GM18873 (cell line): Measurements from ENCODE around the gene WBP2.
"Not testable (repeated sequence)": the region's sequence is repeated elsewhere in the genome, so short reads cannot be mapped to it uniquely, and the experiment has no call there.

Experiments used
- ATAC-seq: cut with Tn5 transposase; IDR thresholded peaks from one replicate; pipeline ENCODE4 v1.9.1; 2021; ENCODE audit warnings: mild to moderate bottlenecking, moderate library complexity, moderate number of reproducible peaks; ENCODE audit not compliant: unreplicated experiment, low FRiP score

Gene WBP2

DNA sequence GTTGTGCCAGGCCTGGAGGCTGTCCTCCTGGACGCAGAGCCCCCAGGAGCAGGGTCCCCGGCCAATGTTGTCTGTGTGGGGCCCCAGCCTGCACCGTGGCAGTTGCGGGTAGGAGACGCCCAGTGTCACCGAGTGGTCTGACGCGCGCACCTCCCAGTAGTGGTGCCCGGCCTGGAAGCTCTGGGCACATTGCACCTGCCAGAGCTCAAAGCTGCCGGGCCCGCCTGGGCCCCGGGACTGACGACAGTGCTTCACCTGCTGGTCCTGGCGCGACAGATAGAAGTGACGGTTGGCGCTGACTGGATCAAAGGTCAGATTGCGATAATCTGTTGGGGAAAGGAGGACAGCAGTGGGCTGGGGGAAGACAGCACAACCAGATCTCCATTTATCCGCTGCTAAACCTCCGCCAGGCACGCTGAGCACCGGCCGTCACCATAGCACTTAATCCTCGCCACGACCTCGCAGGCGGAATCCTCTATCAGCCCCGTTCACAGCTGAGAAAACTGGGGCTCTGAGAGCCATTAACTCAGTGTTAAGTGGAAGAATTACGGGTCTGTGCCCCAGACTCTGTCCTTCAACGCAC is 36.0 kb upstream of the WBP2 start:
- no peak for ATAC-seq

GRCh38 chr17:75889454-75889853 is 34.3 kb upstream of the WBP2 start:
- ATAC-seq = no peak

- ATAC-seq = no peak
Measured at GRCh38 chr17:75888484-75888883, 33.3 kb upstream of the WBP2 start.

DNA sequence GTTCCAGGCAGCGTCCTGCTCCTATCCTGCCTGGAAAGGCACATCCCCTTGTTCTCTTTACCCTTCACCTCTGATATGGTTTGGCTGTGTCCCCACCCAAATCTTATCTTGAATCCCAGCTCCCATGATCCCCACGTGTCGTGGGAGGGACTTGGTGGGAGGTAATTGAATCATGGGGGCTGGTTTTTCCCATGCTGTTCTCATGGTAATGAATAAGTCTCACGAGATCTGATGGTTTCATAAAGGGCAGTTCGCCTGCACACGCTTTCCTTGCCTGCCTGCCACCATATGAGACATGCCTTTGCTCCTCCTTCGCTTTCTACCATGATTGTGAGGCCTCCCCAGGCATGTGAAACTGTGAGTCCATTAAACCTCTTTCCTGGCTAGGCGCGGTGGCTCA is 30.7 kb upstream of the WBP2 start:
- ATAC-seq = not testable (repeated sequence)

- ATAC-seq = no peak
Measured at GRCh38 chr17:75885431-75885830, 30.3 kb upstream of the WBP2 start.

DNA sequence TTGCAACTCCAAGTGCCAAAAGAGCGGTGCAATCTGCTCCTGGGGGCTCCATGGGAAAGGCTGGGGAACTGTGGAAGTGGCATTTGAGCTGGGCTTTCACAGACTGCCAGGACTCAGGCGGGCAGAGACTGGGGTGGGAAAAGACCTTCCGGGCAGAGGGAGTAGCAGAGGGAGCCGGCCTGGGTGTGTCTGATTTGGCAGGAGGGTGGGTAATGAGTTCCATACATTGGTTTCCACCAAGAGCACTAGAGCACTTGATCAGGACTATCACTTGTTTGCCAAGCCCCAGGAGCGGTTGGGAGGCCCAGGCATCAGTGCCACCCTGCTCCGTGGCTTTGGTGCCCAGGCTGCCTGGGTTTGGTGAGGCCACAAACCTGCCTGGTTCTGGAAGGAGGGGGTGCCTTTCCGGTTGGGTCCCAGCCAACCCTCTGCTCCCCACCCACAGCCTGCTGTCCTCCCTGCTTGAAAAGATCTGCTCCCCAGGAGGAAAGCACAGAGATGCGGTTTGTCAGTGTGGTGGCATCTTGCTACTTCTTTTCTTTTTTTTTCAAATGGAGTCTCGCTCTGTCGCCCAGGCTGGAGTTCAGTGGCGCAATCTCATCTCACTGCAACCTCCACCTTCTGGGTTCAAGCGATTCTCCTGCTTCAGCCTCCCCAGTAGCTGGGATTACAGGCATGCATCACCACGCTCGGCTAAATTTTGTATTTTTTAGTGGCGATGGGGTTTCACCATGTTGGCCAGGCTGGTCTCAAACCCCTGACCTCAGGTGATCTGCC is 26.7 kb upstream of the WBP2 start:
- no peak for ATAC-seq

DNA sequence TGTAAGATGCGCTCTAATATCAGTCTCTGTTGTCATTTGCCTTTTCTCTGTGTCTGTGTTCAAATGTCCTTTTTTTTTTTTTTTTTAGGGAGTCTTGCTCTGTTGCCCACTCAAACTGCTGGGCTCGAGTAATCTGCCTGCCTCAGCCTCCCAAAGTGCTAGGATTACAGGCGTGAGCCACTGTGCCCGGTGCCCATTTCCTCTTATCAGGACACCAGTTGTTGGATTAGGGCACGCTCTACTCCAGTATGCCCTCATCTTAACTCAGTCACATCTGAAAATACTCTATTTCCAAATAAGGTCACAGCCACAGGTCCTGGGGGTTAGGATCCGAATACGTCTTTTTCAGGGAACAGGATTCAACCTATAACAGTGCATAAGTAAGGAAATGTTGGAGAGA is 25.1 kb upstream of the WBP2 start:
- no peak for ATAC-seq

DNA sequence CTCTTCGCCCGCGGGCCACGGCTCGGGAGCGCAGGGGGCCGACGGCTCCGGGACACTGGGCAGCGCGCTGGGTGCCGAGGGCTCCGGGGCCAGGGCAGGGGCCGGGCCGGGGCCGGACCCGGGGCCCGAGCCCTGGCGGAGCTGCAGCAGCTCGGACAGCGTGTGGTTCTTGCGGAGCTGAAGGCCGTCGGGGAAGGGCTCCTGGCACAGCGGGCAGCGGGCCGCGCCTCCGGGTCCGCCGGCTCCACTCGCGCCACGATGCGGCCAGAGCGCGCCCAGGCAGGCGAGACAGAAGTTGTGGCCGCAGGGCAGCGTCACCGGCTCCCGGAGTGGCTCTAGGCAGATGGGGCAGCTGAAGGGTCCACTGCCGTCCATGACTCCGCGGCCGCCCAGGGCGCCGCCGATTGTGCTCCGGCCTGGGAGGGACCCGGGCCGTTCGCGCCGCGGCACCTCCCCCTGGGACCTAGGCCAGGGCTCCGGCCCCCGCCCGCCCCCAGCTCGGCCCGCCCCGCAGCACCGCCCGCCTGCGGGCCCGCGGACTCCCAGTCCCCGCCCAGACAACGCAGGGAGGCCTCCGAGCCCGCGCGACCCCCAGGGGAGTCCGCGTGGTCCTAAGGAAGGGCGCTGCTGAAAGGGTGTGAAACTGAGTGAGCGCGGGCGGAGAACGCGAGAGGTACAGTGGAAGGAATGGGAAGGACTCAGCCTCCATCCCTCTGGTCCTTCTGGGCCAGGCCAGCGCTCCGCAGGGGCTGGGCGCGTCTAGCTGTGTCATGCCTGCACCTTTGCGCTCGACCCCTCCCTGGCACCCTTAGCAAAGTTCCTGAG is 23.3 kb upstream of the WBP2 start, which contains the start of gene TRIM47:
Gene TRIM47, minus strand, starts transcription at position 408 of the 825 bp plus-strand sequence. Its CDS starts 33 bp downstream, at position 375.
- no peak for ATAC-seq

DNA sequence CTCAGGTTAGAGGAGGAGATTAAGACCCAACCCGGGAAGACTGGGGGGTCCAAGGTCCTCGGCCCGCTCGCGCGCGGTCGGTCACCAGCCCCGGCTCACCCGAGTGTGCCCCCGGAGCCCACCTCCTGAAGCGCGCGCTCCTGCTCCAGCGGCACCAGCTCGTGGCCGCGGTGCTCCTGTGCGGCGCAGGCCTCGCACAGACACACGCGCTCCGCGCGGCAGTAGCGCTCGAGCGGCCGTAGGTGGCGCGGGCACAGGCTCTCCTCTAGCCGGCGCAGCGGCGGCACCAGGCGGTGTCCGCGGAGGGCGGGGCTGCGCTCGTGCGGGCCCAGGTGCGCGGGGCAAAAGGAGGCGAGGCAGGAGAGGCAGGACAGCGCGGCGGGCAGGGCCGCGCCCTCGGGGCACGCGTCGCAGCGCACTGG is 22.6 kb upstream of the WBP2 start:
- ATAC-seq = no peak

DNA sequence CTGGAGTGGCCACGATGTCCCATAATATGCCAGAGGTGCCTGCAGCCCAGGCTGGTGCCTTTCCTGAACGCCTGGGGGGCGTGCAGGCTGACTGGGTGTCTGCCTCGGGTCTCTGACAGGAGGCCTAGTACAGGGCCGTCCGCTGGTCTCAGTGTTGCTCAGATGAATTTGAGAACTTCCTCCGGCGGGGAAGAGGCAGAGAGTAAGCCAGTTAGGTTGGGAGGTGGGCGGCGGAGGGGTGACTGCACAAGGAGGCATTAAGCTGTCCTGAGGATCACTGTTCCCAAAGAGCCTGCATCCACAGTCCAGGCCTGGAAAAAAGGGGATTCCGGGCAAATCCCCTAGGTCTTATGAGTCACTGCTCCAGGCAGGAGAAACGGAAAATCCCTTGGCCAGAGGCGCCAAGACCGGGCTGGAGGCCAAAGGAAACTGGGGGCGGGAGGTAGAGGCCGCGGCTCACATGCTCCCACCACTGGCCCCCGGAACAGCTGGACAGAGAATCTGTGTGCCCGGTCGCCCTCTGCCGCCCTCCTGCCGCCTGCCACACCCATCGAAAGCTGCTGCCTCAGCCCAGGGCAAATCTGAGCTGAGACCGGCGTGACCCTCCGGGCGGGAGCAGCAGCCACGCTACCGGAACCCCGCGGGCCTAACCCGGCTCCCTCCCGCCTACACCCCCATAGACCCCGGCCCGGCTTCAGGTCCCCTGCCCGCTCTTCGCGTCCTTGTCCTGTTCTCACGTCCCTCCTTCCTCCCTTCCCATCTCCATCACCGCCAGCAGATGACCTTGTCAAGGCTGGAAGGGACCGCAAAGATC is 22.0 kb upstream of the WBP2 start:
- ATAC-seq = no peak

- no peak for ATAC-seq
Measured at GRCh38 chr17:75876190-75876937, 21.2 kb upstream of the WBP2 start.

- ATAC-seq = no peak
Measured at GRCh38 chr17:75875940-75876189, 20.7 kb upstream of the WBP2 start.

GRCh38 chr17:75875182-75875939 is 20.2 kb upstream of the WBP2 start:
- no peak for ATAC-seq

GRCh38 chr17:75874323-75875181 is 19.4 kb upstream of the WBP2 start:
- no peak for ATAC-seq

- ATAC-seq = no peak
Measured at GRCh38 chr17:75873587-75874322, 18.6 kb upstream of the WBP2 start.

GRCh38 chr17:75872434-75873351 is 17.6 kb upstream of the WBP2 start:
- no peak for ATAC-seq

DNA sequence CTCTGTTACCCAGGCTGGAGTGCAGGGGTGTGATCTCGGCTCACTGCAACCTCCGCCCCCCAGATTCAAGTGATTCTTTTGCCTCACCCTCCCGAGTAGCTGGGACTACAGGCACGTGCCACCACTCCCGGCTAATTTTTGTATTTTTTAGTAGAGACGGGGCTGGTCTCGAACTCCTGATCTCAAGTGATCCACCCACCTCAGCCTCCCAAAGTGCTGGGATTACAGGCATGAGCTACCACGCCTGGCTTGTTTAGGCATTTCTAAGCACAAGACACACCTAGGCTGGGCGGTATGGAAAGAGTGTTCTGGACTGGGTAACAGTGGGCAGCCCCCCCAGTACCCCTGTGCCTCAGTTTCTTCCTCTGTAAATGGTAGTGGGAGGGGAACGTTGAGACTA is 15.1 kb upstream of the WBP2 start:
- ATAC-seq = not testable (repeated sequence)
